HG03175 (cell line): ENCODE measurements around the gene CX3CL1.
"Not testable (repeated sequence)": the region's sequence is repeated elsewhere in the genome, so short reads cannot be mapped to it uniquely, and the experiment has no call there.

Experiments used
- ATAC-seq: cut with Tn5 transposase; IDR thresholded peaks from one replicate; pipeline ENCODE4 v1.9.1; 2021; ENCODE audit warnings: mild to moderate bottlenecking, moderate library complexity; ENCODE audit not compliant: unreplicated experiment

Gene CX3CL1

DNA sequence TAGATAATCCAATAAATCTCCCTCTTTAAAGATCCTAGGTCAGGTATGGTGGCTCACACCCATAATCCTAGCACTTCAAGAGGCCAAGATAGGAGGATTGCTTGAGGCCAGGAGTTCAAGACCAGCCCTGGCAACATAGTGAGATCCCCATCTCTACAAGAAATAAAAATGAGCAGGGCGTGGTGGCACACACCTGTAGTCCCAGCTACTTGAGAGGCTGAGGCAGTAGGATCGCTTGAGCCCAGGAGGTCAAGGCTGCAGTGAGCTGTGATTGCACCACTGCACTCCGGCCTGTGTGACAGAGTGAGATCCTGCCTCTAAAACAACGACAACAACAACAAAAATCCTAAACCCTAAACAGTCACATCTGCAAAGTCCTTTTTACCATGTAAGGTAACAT, 15.7 kb upstream of the CX3CL1 start:
- ATAC-seq, result no peak

DNA sequence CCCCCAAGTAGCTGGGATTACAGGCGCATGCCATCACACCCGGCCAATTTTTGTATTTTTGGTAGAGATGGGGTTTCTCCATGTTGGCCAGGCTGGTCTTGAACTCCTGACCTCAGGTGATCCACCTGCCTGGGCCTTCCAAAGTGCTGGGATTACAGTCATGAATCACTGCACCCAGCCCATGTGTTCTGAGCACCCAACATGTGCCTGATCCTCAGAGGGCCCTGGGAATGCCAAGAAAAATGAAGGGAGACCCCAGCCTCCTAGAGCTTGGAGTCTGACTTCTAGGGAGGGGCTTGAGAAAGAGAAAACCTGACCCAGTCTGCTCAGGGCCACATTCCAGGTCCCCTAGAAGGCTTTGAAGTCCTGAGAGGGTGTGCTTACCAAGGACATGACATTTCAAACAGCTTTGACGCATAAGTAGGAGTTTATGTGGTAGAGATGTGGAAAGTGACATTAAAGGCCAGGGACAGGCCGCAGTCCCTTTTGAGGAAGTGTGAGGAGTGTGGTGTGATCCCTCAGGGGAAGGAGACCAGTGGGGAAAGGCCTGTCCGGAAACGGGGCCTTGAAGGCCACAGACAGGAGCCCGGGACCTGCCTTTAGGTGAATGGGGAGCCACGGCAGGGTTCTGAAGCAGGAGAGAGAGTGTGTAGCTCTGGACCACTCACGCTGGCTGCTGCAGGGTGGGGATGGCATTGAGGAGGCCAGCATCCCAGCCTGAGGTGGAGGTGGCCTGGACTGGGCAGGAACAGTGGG, 14.8 kb upstream of the CX3CL1 start:
- no peak for ATAC-seq

DNA sequence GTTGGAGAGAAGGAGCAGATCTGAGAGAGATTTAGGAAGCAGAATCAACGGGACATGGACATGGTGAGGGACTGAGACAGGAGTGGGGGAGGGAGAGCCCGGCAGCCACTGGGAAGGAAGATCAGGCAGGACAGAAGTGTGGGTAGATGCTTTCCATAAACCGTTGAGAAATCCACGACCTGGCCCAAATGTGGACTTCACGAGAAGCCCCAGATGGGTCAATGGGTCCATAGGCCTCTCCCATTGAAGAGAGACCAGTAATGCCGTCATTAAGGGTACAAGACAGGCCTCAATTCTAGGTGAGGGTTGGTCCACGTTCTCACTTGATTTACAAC, 14.2 kb upstream of the CX3CL1 start:
- no peak for ATAC-seq

DNA sequence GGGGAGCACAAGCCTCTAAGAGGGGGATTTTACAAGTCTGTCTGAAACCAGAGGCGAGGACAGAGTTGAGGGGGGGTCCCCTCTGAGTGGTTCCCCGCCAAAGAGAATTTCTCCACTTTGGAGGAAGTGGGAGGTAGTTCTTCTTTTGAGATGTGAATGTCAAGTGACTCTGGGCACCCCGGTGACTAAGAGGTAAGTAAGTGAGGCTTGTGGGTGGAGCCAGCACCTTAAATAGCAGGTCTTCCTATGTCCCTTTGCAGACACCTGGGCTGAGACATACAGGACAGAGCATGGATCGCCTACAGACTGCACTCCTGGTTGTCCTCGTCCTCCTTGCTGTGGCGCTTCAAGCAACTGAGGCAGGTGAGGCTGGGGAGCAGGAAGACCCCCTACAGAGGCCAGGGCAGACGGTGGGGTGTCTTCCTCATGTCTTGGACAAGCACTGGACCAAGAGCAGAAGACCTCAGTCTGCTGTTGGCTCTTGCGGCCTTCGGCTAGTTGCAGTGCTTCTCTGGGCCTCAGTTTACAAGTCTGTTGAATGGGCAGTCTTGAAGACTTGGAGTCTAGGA, 13.7 kb upstream of the CX3CL1 start, which contains the start of gene CCL22:
CCL22 (plus strand) TSS at position 257 of the 569 bp plus-strand sequence; CDS start at position 291, 34 bp downstream.
- peak; percentile 60 for ATAC-seq

DNA sequence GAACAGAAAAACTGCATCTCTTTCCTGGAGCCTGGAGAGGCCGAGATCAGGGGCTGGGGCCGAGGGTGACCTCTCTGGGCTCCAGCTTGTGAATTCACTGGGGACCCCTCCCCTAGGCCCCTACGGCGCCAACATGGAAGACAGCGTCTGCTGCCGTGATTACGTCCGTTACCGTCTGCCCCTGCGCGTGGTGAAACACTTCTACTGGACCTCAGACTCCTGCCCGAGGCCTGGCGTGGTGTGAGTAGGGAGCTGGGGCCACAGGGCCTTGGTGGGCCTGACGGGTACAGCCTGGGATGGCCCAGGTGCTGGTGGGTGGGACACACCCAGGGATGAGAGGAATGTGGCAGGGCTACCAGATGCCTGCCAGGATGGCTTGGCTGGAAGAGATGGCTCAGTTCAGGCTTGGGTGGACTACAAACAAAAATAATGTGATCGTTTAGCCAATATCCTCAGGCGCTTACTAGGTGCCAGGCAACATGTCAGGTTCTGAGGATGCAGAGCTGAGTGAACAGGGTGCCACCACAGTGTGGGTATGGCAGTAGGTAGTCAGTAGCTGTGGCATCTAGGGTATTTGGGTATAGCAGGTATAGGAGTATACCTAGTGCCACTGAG, 11.9 kb upstream of the CX3CL1 start:
- ATAC-seq, result no peak

DNA sequence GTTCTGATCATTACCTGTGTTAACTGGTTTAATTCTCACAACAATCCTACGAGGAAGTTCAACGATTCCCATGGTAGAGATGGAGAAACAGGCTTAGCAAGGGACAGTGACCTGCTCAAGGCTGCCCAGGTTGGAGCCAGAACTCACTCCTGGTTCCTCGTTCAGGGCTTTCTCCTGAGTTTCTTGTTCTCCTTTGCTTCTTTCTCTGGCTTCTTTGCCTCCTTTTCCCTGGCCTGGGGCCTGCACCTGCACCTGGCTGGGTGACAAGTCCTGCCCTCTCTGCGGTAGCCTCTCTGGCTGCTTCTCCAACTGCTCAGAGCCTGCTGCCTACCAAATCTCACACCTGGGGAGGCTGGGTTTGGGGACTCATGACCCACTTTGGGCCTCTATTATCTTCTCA, 10.9 kb upstream of the CX3CL1 start:
- no peak for ATAC-seq

DNA sequence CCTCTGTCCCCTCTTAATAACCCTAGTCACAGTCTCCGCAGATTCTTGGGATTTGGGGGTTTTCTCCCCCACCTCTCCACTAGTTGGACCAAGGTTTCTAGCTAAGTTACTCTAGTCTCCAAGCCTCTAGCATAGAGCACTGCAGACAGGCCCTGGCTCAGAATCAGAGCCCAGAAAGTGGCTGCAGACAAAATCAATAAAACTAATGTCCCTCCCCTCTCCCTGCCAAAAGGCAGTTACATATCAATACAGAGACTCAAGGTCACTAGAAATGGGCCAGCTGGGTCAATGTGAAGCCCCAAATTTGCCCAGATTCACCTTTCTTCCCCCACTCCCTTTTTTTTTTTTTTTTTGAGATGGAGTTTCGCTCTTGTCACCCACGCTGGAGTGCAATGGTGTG, 8.1 kb upstream of the CX3CL1 start:
- no peak for ATAC-seq

DNA sequence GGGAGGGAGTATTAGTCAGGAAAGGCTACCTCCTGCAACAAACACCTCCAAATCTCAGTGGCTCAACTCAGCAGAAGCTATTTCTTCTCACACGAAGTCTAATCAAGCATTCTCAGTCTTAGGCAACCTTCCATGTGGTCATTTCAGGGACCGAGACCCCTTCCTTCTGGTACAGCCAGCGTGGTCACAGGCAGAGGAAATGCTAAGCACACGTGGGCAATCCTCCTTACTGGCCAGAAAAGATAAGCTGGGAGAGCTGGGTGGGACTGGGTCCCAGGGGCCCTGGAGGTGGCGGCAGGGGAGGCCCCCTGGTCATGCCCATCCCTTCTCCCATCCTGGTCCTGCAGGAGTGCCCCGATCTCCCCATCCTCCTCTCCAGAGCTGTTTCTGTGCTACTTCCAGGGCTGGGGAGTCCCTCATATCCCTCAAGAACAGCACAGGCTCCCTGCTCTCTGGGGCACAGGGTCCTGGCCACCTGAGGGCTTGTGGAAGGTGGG, 5.7 kb upstream of the CX3CL1 start:
- ATAC-seq, result no peak

DNA sequence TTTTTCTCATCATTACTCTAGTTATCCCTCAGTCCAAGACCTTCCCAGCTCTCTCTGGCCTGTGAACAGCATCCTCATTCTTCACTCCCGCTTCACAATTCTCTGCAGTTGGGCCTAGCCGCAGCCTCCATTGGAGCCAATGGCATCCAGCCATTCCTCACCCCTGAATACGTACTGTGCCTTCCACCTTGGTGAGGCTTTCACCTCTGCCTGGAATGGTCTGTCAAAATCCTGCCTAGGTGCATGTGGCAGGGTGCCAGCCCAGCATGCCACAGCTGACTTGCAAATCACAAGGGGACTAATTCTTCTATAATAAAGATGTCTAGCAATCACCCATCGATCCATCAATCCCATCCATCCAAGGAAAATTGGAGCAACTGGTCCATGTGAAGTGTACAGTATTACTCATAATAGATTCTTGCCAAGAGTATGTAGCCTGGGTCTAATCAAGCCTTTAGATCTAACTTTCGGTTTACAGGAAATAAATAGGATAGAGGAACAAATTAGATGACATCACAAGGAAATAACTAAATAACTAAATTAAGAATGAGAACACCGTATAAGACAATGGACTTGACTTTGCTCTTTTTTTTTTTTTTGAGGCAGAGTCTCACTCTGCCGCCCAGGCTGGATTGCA, 5.1 kb upstream of the CX3CL1 start:
- no peak for ATAC-seq

DNA sequence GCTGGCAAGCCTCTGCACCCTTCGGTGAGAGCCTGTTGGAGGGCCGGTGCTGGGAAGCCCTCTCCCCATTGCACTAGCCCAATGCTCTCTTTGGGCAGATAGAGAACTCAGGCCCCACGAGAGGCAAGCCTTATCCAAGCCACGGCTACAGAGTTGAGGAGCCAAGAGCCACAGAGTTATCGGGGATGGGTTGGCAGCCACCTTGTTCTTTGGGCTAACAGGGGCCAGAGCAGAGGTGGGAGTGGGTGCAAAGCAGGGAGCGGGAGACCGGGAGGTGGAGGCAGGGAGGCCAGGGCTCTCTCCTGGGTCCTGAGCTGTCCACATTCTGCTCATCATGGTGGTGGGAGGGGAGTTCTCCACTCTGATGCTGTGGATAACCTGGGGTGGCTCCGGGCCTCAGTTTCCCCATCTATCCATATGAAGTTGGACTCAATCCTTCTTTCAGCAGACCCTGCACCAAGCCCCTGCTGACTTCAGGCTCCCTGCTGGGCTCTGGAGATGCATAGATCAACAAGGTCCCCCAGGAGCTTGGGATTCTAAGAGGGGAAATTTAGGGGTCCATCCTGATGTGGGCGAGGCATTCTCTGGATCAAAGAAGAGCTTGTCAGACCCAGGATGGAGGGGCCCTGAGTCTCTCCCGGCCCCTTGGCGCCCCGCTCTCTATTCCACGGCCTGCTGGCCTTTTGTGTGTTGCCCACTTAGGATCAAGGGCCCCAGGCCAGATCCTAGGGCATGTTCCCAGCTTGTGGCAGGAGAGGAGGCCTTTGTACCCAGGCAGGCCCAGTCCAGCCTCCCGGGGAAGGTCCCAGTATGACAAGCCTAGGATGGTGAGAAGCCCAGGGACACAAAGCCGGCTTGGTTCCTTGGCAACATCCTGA, 557 bp upstream of the CX3CL1 start:
- ATAC-seq, result no peak

DNA sequence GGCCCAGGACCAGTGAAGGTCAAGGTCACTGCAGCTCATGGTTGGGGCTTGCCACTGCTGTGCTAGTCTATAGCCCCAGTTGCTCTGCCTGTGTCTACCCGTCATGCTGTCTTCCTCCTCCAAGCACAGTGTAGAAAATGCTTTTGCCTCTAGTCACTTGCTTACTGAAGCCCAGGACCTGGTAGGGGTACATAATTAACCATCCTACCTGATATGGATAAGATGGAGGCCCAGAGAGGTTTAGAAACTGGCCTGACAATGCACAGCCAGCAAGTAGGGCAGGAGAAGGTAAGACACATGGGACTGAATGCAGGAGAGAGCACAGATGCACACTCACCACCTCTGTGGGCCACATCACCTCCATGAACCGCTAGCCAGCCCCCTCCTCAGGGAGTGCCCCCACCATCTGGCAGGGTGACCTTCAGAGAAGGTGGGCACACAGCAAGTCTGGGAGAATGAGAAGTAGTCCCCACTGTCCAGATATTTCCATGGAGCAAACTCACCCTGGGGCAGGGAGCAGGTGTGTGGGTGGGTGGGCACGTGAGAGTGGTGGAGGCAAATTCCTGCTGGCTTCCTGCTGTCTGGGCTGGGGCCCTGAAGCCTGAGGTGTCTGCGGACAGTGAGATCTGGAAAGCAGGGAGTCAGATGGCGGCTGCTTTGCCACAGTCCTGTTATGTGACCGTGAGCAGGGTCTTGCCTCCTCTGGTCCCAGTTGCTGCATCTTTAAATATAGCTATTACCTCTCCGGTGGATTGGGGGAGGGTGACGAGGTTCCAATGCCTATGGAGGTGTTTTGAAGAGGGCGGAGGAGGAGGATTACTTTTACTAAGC, 1.0 kb downstream of the CX3CL1 start:
- ATAC-seq, result no peak

DNA sequence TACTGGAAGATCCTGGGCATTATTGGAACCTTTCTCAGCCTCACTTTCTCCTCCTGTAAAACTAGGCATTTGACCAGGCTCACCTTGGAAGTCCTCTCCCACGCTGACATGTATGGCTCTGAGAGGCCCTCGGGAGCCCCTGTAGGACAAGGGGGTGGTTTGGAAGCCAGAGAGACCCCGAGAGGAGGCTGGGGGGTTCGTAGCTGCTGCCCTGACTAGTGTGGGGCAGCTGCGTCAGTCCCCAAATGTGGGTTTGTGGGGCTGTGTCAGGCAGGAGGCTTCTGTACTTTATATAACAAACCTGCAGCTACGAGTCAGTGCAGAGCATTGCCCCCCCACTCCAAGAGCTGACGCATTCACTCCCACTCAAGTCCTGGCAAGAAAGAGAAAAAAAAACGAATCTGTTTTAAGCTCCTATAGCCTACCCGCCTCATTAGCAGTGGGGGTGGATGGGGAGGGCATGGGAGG, 1.8 kb downstream of the CX3CL1 start:
- ATAC-seq, result no peak

DNA sequence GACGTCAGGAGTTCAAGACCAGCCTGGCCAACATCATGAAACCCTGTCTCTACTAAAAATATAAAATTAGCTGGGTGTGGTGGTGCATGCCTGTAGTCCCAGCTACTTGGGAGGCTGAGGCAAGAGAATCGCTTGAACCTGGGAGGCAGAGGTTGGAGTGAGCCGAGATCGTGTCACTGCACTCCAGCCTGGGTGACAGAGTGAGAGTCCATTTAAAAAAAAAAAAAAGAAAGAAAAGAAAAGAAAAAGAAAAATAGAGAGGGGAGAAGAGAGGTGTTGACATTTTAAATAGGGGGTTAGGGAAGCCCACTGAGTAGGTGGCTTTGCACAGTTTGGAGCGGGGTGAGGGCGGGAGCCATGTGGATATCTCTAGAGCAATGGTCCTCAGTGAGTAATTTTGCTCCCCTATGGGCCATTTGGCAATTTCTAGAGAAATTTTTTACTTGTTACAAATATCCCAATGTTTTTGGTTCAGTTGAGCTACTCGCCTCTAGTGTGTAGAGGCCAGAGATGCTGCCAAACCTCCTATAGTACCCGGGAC, 2.7 kb downstream of the CX3CL1 start:
- not testable (repeated sequence) for ATAC-seq

DNA sequence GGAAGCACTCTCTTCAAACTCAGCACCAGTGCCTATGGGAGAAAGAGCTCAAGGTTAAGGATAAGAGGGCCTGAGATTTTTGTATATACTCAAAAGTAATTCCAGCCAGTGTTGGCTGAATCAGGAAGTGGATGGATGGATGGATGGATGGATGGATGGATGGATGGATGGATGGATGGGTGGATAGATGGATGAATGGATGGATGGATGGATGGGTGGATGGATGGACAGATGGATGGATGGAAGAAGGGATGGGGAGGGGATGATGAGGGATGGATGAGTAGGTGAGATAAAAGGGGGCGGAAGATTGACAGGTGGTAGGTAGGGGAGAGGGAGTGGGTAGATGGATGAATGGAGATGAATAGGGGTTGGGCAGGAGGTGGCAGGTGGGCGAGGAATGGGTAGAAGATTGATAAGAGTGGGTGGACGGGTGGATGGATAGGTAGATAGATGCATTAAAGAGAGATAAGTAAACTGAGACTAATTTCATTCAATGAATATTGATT, 4.1 kb downstream of the CX3CL1 start:
- ATAC-seq, result no peak

DNA sequence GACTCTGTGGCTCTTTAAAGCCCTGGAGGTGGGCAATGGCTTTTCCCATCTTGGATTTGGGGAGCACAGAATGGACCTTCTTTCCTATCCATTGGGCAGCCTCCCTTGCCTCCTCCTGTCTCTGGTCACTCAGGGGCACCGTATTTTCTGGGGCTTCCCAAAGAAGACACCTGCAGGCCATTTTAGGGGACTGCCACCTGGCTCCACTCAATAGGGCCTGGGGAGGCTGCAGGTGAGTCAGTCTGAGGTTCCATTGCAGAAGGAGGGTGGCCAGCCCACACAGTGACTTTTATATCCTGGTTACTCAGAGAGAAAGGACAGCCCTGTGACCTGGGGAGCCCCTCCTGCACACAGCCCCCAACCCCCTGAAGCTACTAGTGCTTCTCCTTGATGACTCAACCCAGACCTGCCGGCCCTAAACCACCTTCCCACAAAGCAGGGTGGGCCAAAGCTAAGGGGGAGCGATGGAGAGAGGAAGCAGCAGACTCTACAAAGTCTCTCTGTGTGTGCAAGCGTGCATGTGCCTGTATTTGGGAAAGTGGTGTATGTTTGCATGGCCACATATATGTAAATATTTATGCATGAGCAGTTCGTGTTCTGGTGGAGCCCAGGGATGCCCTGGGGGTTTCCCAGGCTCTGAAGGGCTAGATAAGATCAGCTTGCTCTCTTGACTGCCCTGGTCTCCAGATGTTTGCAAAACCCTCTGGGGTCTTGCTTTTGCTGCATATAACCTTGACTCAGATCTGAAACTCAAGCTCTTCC, 5.0 kb downstream of the CX3CL1 start:
- peak; percentile 59 for ATAC-seq

DNA sequence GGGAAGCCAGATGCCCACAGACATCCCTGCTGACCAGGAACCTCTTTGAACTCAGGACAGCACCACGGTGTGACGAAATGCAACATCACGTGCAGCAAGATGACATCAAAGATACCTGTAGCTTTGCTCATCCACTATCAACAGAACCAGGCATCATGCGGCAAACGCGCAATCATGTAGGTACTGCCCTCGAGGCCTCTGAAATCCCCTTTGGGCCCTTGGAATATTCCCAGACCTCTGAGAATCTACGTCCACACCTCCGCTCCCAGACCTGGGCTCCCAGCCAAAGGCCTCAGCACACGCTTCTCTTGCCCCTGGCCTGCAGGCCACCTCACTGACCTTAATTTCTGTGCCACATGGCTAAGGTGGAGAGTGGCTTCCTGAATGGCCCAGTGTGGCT, 7.3 kb downstream of the CX3CL1 start:
- no peak for ATAC-seq

DNA sequence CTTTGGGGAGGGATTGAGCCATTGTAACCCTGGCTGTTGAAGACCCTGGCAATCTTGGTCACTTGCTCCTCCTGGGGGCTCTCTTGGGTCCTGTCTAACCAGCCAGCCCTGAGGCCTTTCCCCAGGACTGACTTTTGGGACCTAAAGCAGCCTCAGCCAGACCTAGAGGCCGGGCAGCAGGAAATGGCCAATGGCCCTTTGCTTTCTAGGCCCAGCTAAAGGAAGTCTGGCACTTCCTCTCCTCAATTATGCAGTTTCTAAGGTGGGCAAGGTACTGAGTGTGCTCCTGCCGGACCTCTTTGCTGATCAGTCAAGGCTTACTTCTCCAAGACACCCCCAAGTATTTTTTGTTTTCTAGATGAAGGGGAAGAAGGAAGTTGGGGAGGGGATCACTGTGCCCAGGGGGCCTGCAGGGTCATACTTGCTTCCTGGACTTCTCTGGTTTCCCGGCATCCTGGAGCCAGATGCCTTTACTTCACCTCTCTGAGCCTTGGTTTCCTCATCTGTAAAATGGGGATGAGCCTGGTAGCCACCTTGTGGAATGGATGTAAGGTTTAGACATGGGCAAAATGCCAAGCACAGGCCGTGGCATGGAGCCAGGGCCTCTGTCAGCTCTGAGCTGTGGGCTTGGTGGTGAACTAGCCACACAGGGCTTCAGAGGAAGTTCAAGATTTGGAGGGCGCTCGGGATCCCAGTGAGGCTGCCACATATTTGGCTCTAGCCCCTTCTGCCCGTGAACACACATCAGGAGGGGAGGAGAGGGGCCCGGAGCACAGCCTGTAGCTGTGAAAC, 8.6 kb downstream of the CX3CL1 start:
- no peak for ATAC-seq
